ENCODE data around the gene MFAP4.

DNA sequence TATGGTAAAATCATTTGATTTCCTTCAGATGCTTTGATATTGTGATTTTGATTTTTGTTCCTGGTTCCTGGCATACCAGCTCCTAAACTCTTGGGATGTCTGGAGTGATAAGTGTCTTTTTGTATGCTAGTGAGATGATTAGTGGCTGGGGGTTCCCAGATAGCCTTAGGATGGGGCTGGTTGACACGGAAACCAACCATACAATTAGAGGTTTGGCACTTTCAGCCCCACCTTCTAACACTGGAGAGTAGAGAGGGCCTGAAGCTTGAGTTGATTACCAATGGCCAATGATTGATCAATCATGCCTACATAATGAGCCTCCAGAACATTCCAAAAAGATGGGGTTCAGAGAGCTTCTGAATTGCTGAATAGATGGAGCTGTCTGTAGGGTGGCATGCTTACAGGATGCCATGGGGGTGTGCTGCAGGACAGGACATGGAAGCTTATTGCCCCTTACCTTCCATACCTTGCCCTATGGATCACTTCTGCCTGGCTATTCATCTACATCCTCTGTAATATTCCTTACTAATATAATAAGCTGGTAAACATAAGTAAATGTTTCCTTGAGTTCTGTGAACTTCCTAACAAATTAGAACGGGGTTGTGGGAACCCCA lies 46.8 kb upstream of the MFAP4 start:
- TF ChIP-seq CTCF (IDR thresholded peaks at IDR 0.05; ENCODE audit: poor library complexity, severe bottlenecking): no peak
- no peak for TF ChIP-seq RAD21 (conservative IDR thresholded peaks at IDR 0.05)
- no peak for TF ChIP-seq EZH2 (IDR thresholded peaks at IDR 0.05; ENCODE audit: borderline replicate concordance, insufficient read depth, low read length, poor library complexity, severe bottlenecking)
- TF ChIP-seq SMC3 (conservative IDR thresholded peaks at IDR 0.05; ENCODE audit: poor library complexity): no peak
- TF ChIP-seq POLR2AphosphoS5 (IDR thresholded peaks at IDR 0.05): no peak
- TF ChIP-seq, protein P1, sequence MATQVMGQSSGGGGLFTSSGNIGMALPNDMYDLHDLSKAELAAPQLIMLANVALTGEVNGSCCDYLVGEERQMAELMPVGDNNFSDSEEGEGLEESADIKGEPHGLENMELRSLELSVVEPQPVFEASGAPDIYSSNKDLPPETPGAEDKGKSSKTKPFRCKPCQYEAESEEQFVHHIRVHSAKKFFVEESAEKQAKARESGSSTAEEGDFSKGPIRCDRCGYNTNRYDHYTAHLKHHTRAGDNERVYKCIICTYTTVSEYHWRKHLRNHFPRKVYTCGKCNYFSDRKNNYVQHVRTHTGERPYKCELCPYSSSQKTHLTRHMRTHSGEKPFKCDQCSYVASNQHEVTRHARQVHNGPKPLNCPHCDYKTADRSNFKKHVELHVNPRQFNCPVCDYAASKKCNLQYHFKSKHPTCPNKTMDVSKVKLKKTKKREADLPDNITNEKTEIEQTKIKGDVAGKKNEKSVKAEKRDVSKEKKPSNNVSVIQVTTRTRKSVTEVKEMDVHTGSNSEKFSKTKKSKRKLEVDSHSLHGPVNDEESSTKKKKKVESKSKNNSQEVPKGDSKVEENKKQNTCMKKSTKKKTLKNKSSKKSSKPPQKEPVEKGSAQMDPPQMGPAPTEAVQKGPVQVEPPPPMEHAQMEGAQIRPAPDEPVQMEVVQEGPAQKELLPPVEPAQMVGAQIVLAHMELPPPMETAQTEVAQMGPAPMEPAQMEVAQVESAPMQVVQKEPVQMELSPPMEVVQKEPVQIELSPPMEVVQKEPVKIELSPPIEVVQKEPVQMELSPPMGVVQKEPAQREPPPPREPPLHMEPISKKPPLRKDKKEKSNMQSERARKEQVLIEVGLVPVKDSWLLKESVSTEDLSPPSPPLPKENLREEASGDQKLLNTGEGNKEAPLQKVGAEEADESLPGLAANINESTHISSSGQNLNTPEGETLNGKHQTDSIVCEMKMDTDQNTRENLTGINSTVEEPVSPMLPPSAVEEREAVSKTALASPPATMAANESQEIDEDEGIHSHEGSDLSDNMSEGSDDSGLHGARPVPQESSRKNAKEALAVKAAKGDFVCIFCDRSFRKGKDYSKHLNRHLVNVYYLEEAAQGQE (IDR thresholded peaks at IDR 0.05; ENCODE audit: borderline replicate concordance): no peak
- TF ChIP-seq EP300 (conservative IDR thresholded peaks at IDR 0.05; ENCODE audit: poor library complexity, severe bottlenecking): no peak
- TF ChIP-seq TAF1 (IDR thresholded peaks at IDR 0.05; ENCODE audit: low read depth): no peak
- no peak for TF ChIP-seq MXI1 (conservative IDR thresholded peaks at IDR 0.05; ENCODE audit: poor library complexity, severe bottlenecking)

Data from neural cell (in vitro differentiated cells).